Amygdala (tissue), 56 donors: ENCODE results near the gene BTF3L4.
"Not testable (repeated sequence)": the region's sequence is repeated elsewhere in the genome, so short reads cannot be mapped to it uniquely, and the experiment has no call there.

Experiments
- DNase-seq, 56 donors: peaks; one replicate each; lab custom pipeline; 2025; lab: John Stamatoyannopoulos, UW

BTF3L4 gene

GRCh38 chr1:52054496-52055065, 1.5 kb upstream of the BTF3L4 start:
- DNase-seq, result no peak

GRCh38 chr1:52055066-52055865, 829 bp upstream of the BTF3L4 start, which contains the start of gene TXNDC12:
Gene TXNDC12 (minus strand): TSS chr1:52055191. CDS start chr1:52055096, 95 bp downstream.
- peak; percentile 9 to 89 (median 71) for DNase-seq

GRCh38 chr1:52055866-52056162, 281 bp upstream of the BTF3L4 start:
- DNase-seq, result no peak

GRCh38 chr1:52056937-52057231, 789 bp downstream of the BTF3L4 start:
- no peak for DNase-seq

GRCh38 chr1:52057255-52057654, 1.2 kb downstream of the BTF3L4 start:
- DNase-seq, result no peak

GRCh38 chr1:52057876-52058415, 1.9 kb downstream of the BTF3L4 start:
- DNase-seq, result no peak

GRCh38 chr1:52059321-52059720, 3.2 kb downstream of the BTF3L4 start:
- DNase-seq, result no peak

- no peak for DNase-seq
Measured at GRCh38 chr1:52059888-52060287, 3.8 kb downstream of the BTF3L4 start.

GRCh38 chr1:52060822-52061221, 4.7 kb downstream of the BTF3L4 start:
- DNase-seq, result no peak

- DNase-seq, result no peak
Measured at GRCh38 chr1:52063192-52063591, 7.1 kb downstream of the BTF3L4 start.

GRCh38 chr1:52070704-52071103, 14.6 kb downstream of the BTF3L4 start:
- no peak for DNase-seq

GRCh38 chr1:52072291-52072690, 16.2 kb downstream of the BTF3L4 start:
- no peak for DNase-seq

- DNase-seq, result not testable (repeated sequence)
Measured at GRCh38 chr1:52077277-52077676, 21.2 kb downstream of the BTF3L4 start.

- DNase-seq, result no peak
Measured at GRCh38 chr1:52080014-52080415, 23.9 kb downstream of the BTF3L4 start.

- not testable (repeated sequence) for DNase-seq
Measured at GRCh38 chr1:52087892-52088291, 31.8 kb downstream of the BTF3L4 start.

GRCh38 chr1:52094300-52094699, 38.2 kb downstream of the BTF3L4 start:
- not testable (repeated sequence) for DNase-seq

GRCh38 chr1:52096216-52096615, 40.1 kb downstream of the BTF3L4 start:
- no peak for DNase-seq

GRCh38 chr1:52098139-52098871, 42.2 kb downstream of the BTF3L4 start:
- no peak for DNase-seq

GRCh38 chr1:52102336-52103013, 46.4 kb downstream of the BTF3L4 start:
- no peak for DNase-seq

GRCh38 chr1:52111492-52111891, 55.4 kb downstream of the BTF3L4 start:
- peak in 2 of 56 donors; percentile 2 for DNase-seq

GRCh38 chr1:52112489-52112888, 56.4 kb downstream of the BTF3L4 start:
- DNase-seq, result no peak
